ENCODE results near the gene HOXB5.

The HOXB5 gene

DNA sequence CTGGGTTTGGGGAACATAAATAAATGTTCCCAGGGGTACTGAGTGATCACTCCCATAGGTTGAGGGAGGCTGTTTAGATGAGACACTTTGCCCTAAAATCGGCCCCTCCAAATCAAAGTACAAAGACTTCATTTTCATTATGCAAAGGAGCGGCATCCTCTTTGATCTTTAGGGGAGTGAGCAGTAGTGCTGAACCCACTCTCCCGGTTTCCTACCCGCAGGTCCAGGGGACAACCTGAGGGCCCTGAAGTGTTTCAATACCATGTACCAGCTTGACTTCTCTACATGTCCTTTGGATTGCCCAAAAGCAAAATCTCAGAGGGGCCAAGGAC, 7.6 kb upstream of the HOXB5 start:
- no peak overlapping the region for H3K4me3 ChIP-seq (ENCODE audit: low read depth, low read length)
- peak overlapping the region; percentile 86 for H3K27ac ChIP-seq (ENCODE audit: extremely low read depth, low read depth, low read length)
- H3K4me1 ChIP-seq (ENCODE audit: control insufficient read depth, insufficient read depth, low read length), result peaks cover 41% of the 10 kb centered on the region
- ChIA-PET POLR2A (interaction anchor here (0.9 to 1.9 kb wide), 3 partner anchors 8 to 18 kb away, joined by 3 to 8 read pairs (median 3); no protein-coding TSS in a partner anchor), CTCF (interaction anchor here (0.5 to 2.2 kb wide), 17 partner anchors 9 to 575 kb away, joined by 3 to 6 read pairs (median 4); no protein-coding TSS in a partner anchor)
- no peaks in the 10 kb centered on the region for H3K9me3 ChIP-seq (ENCODE audit: control insufficient read depth, insufficient read depth, low read depth, low read length)
- peaks cover 0 to 15% of the 10 kb centered on the region in 2 experiments; a peak in 1 of 3 replicates for H3K36me3 ChIP-seq (ENCODE audit: control insufficient read depth in 2 of 2, insufficient read depth in 1 of 2, low read length in 2 of 2)
- TF ChIP-seq ZNF555 (tag by site-specific recombination; conservative IDR thresholded peaks at IDR 0.05) (no peak), ZNF530 (tag by site-specific recombination; IDR thresholded peaks at IDR 0.05; ENCODE audit: low read depth) (no peak), TCF7L2 (IDR thresholded peaks at IDR 0.05; ENCODE audit: borderline replicate concordance, low read depth, low read length) (peak; percentile 92), ZNF521 (tag by site-specific recombination; IDR thresholded peaks at IDR 0.05) (no peak)

DNA sequence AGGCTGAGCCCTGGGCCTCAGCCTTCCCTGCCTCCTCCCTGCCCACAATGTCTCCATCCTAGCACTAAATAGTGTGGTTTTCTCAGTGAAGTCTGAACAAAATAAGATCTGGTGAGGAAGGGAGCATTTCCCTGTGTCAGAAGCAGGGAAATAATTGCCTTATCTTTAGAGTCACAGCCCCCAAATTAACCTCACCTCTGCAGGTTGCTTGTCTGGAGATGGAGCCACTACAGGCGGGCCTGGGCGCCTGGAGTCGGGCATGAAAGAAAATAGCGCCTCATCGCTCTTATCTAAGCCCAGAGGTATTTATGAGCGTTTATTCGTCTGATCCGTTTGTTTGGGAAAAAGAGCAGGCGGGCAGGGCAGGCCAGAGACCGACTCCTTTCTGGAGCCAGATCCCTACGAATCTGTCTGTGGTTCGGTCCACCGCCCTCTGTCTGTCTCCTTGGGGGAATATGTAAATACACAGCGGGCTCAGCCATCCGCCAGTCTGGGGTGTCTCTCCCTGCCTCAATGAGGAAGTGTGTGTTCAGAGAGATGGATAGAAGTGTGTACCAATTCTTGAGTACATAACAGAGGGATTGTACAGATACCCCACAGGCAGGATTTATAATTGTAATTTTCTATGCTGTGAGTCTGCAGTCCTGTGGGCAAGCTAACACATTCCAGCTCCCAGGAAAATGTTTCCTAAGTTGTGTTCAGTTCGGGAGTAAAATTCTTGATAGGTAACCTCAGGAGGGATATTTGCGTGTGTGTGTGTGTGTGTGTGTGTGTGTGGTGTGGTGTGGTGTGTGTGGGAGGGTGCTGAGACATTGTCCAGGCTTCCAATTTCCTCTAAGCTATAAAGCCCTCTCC, 6.9 kb upstream of the HOXB5 start:
- CTCF ChIA-PET, result interaction anchor here (0.6 to 2.2 kb wide), 17 partner anchors 9 to 651 kb away, joined by 3 to 6 read pairs (median 4); no protein-coding TSS in a partner anchor
- POLR2A ChIA-PET, result interaction anchor here (0.6 to 1.9 kb wide), 5 partner anchors 9 to 25 kb away, joined by 3 to 8 read pairs (median 3); partner anchors contain the start of gene HOXB9
- peaks cover 36% of the 10 kb centered on the region for H3K4me1 ChIP-seq (ENCODE audit: control insufficient read depth, insufficient read depth, low read length)
- peak overlapping the region; percentile 14 for H3K4me3 ChIP-seq (ENCODE audit: low read depth, low read length)
- H3K9me3 ChIP-seq (ENCODE audit: control insufficient read depth, insufficient read depth, low read depth, low read length), result no peaks in the 10 kb centered on the region
- peak overlapping the region; percentile 86 for H3K27ac ChIP-seq (ENCODE audit: extremely low read depth, low read depth, low read length)
- peaks cover 3 to 22% of the 10 kb centered on the region in 2 experiments; a peak in 1 of 3 replicates for H3K36me3 ChIP-seq (ENCODE audit: control insufficient read depth in 2 of 2, insufficient read depth in 1 of 2, low read length in 2 of 2)
- TF ChIP-seq HOXC10 (CRISPR knock-in tag; IDR thresholded peaks at IDR 0.05) (no peak), ZNF433 (tag by site-specific recombination; IDR thresholded peaks at IDR 0.05; ENCODE audit: low read depth) (no peak), ZNF174 (tag by site-specific recombination; IDR thresholded peaks at IDR 0.05) (no peak), ZFP69B (tag by site-specific recombination; IDR thresholded peaks at IDR 0.05) (peak; percentile 62; the same call in 1 of the 2 replicates), ZFP37 (tag by site-specific recombination; IDR thresholded peaks at IDR 0.05) (no peak), ZNF610 (tag by site-specific recombination; IDR thresholded peaks at IDR 0.05; ENCODE audit: borderline replicate concordance) (no peak), ZNF350 (tag by site-specific recombination; IDR thresholded peaks at IDR 0.05) (no peak), OVOL3 (tag by site-specific recombination; IDR thresholded peaks at IDR 0.05) (0 out of 2 replicates have a peak, but pooled peaks have one; percentile 26), TCF7L2 (IDR thresholded peaks at IDR 0.05; ENCODE audit: borderline replicate concordance, low read depth, low read length) (peak; percentile 88; the same call in 1 of the 2 replicates), ZNF548 (tag by site-specific recombination; IDR thresholded peaks at IDR 0.05) (no peak), ZNF561 (tag by site-specific recombination; IDR thresholded peaks at IDR 0.05; ENCODE audit: borderline replicate concordance) (no peak), ZNF140 (tag by site-specific recombination; IDR thresholded peaks at IDR 0.05) (no peak), ZNF791 (tag by site-specific recombination; IDR thresholded peaks at IDR 0.05) (no peak), SALL2 (tag by site-specific recombination; IDR thresholded peaks at IDR 0.05; ENCODE audit: borderline replicate concordance) (peak; percentile 59; the same call in 1 of the 2 replicates), ZNF366 (tag by site-specific recombination; conservative IDR thresholded peaks at IDR 0.05) (peak; percentile 75; the same call in 1 of the 2 replicates), TRIM28 (IDR thresholded peaks at IDR 0.05; ENCODE audit: borderline replicate concordance, low read length) (no peak; the same call in 1 of the 2 replicates), ZNF660 (tag by site-specific recombination; IDR thresholded peaks at IDR 0.05) (0 out of 2 replicates have a peak, but pooled peaks have one; percentile 16), ZNF654 (tag by site-specific recombination; IDR thresholded peaks at IDR 0.05; ENCODE audit: low read depth) (no peak)
- TF ChIP-seq, protein P1, sequence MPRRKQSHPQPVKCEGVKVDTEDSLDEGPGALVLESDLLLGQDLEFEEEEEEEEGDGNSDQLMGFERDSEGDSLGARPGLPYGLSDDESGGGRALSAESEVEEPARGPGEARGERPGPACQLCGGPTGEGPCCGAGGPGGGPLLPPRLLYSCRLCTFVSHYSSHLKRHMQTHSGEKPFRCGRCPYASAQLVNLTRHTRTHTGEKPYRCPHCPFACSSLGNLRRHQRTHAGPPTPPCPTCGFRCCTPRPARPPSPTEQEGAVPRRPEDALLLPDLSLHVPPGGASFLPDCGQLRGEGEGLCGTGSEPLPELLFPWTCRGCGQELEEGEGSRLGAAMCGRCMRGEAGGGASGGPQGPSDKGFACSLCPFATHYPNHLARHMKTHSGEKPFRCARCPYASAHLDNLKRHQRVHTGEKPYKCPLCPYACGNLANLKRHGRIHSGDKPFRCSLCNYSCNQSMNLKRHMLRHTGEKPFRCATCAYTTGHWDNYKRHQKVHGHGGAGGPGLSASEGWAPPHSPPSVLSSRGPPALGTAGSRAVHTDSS (tag by site-specific recombination; IDR thresholded peaks at IDR 0.05), result no peak
- TF ChIP-seq, protein P2, sequence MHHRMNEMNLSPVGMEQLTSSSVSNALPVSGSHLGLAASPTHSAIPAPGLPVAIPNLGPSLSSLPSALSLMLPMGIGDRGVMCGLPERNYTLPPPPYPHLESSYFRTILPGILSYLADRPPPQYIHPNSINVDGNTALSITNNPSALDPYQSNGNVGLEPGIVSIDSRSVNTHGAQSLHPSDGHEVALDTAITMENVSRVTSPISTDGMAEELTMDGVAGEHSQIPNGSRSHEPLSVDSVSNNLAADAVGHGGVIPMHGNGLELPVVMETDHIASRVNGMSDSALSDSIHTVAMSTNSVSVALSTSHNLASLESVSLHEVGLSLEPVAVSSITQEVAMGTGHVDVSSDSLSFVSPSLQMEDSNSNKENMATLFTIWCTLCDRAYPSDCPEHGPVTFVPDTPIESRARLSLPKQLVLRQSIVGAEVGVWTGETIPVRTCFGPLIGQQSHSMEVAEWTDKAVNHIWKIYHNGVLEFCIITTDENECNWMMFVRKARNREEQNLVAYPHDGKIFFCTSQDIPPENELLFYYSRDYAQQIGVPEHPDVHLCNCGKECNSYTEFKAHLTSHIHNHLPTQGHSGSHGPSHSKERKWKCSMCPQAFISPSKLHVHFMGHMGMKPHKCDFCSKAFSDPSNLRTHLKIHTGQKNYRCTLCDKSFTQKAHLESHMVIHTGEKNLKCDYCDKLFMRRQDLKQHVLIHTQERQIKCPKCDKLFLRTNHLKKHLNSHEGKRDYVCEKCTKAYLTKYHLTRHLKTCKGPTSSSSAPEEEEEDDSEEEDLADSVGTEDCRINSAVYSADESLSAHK (tag by site-specific recombination; IDR thresholded peaks at IDR 0.05), result no peak
- TF ChIP-seq, protein P3, sequence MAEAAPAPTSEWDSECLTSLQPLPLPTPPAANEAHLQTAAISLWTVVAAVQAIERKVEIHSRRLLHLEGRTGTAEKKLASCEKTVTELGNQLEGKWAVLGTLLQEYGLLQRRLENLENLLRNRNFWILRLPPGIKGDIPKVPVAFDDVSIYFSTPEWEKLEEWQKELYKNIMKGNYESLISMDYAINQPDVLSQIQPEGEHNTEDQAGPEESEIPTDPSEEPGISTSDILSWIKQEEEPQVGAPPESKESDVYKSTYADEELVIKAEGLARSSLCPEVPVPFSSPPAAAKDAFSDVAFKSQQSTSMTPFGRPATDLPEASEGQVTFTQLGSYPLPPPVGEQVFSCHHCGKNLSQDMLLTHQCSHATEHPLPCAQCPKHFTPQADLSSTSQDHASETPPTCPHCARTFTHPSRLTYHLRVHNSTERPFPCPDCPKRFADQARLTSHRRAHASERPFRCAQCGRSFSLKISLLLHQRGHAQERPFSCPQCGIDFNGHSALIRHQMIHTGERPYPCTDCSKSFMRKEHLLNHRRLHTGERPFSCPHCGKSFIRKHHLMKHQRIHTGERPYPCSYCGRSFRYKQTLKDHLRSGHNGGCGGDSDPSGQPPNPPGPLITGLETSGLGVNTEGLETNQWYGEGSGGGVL (tag by site-specific recombination; IDR thresholded peaks at IDR 0.05), result peak; percentile 81
- TF ChIP-seq, protein P4, sequence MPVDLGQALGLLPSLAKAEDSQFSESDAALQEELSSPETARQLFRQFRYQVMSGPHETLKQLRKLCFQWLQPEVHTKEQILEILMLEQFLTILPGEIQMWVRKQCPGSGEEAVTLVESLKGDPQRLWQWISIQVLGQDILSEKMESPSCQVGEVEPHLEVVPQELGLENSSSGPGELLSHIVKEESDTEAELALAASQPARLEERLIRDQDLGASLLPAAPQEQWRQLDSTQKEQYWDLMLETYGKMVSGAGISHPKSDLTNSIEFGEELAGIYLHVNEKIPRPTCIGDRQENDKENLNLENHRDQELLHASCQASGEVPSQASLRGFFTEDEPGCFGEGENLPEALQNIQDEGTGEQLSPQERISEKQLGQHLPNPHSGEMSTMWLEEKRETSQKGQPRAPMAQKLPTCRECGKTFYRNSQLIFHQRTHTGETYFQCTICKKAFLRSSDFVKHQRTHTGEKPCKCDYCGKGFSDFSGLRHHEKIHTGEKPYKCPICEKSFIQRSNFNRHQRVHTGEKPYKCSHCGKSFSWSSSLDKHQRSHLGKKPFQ (tag by site-specific recombination; IDR thresholded peaks at IDR 0.05), result peak; percentile 65
